NCI-H2029 (cell line): ENCODE data around the gene CACNA2D3.

Source experiments
- DNase-seq: peaks from one replicate; lab custom pipeline; 2025; lab: John Stamatoyannopoulos, UW

Gene CACNA2D3

GRCh38 chr3:54917862-54918261, 795.5 kb downstream of the CACNA2D3 start:
- DNase-seq = no peak

DNA sequence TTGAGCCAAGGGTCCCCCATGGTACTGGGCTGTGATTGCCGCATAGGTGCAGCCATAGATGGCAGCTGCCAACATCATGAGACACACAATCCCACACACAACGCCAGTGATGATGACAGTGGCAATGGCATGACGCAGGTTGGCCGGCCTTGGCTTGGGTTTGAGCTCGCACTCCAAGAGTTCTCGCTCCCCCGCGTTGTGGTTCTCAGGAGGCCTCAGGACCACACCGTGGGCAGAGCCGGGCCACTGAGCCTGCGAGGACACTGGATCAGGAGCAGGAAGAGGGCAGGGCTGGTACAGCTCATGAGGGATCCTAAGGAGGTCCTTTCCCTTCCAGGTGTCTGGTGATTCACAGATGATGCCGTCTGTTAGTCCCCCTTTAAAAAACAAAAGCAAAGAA, 796.2 kb downstream of the CACNA2D3 start:
- DNase-seq = no peak

DNA sequence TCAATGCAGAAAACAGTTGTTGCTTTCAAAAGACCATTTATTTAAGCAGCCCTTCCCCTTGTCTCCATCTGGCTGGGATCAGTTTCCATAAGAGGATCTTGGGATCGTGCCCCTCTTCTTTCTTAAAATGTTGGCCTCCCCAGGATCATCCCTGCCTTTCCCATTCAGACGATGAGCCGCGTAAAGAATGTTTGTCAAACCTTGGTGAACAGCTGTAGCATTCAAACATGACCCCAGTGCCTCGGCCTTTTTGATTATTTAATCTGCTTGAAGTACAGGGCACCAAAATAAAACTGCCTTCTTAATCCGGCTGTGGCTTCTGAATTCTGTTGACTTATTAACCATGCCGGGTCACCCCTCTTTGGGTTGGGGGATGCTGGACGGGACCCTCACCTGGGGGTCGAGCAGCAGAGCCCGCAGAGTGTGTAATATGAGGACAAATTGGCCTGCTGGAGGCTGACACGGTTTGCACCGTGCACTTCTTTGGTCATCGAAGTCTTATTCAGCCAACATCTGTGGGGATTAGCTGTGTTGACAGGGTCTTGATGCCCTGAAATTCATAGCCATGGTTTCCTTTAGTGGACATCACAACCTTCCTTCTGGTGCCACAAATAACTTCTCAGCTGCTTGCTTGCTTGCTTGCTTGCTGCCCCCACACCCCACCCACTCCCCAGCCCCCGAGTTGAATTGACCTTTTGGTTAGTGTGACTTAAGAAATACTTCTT, 805.9 kb downstream of the CACNA2D3 start, which contains the start of gene LRTM1:
TSS of gene LRTM1 (minus strand) at position 14 of the 725 bp plus-strand sequence. CDS start 148 bp downstream, outside the sequence.
- no peak for DNase-seq

GRCh38 chr3:54931182-54931581, 808.8 kb downstream of the CACNA2D3 start:
- DNase-seq = no peak

DNA sequence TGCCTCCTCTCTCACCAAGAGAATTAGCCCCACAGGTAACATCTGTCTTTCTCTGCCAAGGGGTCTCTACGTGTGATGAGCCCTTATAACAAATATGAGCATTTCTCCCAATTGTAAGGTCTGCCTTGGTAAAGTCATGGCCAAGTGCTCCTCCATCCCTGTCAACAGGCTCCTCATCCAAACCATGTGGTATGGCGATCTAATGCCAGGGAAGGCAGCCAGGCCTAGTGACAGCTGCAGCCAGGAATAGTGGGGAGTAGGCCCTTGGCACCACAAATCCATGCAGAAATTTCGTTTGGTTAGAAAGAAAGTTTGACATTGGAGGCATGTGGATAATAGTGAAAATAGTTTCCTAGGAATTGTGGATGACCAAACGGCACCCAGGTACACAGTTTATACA, 810.3 kb downstream of the CACNA2D3 start:
- no peak for DNase-seq

DNA sequence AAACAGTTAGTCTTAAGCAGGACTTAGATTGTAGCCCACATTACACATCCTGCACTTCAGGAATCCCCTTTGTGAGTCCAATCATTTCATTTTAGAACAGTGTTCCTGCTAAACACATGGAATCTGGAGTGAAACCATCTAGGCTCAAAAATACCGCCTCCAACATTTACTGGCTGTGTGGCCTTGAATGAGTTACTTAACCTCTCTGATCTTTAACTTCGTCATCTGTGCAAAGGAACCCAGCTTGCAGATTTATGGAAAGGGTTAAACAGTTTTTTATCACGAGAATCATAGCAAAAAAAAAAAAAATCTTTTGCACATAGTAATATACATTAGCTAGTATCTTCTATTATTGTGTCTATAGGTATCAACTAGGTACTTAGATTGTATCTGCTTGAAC, 813.5 kb downstream of the CACNA2D3 start:
- DNase-seq = no peak

- no peak for DNase-seq
These were observed 814.2 kb downstream of the CACNA2D3 start for GRCh38 chr3:54936561-54936960.

GRCh38 chr3:54939557-54940300, 817.4 kb downstream of the CACNA2D3 start:
- DNase-seq = no peak

GRCh38 chr3:54940971-54941370, 818.6 kb downstream of the CACNA2D3 start:
- no peak for DNase-seq

DNA sequence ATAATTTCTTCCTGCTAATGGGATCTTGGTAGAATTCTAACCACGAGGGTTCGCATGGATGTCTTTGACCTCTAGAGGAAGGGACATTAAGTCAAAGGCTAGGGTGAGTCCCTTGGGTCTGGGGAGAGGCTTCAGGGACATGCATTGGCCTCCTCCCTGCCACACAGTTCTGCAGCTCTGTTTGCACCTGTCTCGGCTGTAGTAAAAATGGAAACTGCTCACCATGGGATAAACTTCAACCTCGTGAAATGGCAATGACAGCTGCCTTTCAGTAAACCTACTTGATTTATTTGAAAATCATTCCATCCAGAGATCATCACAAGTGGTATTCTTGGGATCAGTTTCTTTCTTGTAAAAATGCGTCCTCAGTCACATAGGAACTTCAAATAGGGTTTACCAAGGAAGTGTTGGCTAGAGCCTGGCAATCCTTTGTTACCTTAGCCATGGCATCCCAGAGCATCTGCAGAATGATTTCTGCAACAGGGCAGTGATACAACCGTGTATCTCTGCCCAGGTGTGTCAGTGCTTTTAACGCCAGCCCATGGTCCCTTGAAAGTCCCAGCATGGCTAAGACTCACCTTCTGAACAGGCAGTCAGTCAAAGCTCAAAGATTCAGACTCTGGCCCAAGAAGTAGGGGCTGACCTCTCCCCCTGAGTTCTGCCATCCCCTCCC, 819.5 kb downstream of the CACNA2D3 start:
- no peak for DNase-seq

- DNase-seq = no peak
These were observed 827.2 kb downstream of the CACNA2D3 start for GRCh38 chr3:54949491-54950044.

DNA sequence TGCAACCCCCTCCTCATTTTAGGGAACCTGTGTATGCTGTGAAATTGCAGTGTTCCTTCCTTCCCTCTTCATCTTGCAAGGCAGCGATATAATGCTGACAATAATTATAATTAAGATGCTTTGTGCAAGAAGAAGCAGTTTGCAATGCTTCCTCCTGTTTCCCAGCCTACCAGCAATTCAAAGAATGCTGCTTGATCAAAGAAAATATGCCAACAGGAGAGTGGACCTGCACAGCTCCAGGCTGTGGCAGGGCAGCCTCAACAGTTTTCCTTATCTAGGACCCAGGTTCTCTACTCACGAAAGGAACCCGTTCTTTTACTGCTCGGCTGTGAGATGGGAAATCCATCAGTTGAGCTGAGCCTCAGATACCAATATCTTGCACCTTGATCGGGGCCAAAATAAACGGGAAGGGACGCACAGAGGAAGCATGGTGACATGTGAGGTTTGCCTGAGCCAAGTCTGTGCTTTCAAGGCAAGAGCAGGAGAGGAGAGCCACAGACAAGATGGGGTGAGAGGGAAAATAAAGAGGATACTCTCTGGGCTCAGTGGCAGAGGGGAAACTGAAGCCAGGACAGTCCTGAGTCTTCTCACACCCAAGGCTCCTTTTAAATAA, 828.1 kb downstream of the CACNA2D3 start:
- DNase-seq = no peak

DNA sequence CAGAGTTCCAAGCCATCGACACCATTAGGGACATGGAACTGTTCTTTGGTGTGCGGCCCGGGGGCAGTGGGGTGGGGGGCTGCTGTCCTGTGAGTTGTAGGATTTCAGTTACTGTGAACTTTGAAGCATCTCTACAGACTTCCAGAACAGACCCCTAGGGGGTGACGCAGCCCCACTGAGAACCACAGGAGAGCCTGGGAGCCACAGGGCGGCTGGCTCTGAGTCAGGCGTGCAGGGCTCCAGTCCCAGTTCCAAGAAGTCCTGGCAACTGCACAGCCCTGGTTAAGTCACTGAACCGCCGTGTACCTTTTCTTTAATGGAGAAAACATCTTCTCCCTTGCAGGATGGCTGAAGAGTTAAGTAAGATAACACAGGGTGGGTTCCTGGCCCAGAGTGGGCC, 829.1 kb downstream of the CACNA2D3 start:
- DNase-seq = no peak

DNA sequence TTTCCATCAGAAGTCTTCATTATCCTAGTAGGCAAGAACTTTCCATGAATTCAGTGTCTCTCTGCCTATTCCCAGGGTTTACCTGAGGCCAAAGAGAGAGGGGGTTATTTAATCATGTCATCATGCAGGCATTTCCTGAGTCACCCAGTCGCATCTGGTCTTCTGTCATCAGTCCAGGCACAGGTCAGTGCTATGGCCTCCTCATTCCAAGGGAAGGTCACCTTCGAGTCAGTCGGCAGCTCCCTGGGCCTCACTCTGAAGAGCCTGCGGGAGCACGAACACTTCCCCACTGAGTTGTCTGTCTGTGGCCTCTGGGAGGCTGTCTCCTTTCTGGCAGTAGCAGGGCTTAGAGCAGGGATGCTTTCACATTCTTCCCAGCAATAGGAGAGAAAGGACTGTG, 831.7 kb downstream of the CACNA2D3 start:
- DNase-seq = no peak

DNA sequence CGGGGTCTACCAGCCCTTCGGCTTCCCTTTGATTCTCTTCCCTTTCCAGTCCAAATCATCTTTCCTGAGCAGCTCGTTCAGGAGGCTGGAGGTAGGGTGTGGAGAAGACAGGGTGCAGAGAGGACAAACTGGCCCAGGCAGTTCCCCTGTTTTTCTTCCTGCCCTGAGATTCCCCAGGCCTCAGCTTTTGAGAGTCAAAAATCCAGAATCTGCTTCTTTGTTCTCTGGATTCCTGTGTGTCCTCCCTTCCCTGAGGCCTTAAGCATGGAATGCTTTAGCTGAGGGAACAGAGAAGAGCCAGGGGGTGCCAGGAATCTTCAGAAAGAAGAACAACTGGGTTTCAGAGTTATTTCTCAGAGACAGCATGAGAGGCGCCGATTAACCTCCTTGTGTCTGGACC, 832.2 kb downstream of the CACNA2D3 start:
- DNase-seq = no peak

DNA sequence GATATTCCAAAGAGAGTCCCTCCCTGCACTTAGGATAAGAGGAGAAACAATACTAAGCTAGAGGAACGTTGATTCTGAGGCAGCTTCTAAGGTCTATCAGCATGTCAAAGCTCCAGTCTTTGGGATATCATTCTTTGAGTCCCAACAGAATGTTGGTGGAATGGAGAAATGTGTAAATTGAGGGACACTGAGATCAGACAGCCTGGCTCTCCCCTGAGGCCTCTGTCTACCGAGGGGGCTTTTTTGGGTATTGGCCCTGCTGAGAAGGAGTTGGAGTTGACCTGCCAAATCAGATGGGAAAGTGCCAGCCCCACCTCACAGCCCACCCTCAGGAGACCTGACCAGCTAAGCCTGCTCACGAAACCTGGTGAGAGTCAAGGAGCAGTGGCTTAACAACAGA, 833.1 kb downstream of the CACNA2D3 start:
- DNase-seq = no peak

DNA sequence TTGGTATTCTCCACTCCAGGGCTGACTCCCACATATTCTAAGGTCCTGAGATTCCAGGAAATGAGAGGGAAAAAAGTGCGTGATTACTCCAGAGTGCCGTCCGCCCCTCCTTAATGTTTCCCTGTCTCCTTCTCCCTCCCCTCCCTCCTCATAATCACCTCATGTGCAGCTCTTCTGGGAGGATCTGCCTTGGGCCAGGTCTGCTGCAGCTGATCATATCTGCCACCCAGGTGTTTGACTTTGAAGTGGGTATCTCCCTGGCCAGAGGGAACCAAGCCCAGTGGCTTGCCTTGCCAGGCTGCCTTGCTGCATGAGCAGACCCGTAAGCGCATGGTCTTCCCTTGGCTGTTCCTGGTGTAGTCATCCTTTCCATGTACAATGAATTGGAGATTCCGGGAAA, 833.6 kb downstream of the CACNA2D3 start:
- DNase-seq = no peak

DNA sequence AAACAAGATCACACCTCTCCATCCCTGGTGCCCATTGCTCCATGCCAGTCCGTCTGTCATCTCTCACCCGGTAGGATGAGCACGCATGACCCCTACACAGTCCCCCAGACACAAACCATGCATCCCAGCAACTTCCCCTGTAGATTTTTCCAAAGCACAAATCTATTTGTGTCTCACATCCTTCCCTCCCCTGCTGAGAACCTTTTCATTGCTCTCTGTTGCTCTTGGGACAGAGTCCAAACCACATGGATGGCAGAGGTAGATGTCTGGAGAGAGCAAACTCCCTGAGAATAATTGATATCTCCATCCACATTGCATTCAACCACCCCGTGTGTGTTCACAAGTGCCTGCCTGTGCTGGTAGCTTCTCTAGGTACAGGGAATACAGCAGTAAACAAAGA, 835.4 kb downstream of the CACNA2D3 start:
- DNase-seq = no peak

- no peak for DNase-seq
These were observed 837.7 kb downstream of the CACNA2D3 start for GRCh38 chr3:54960082-54960481.

DNA sequence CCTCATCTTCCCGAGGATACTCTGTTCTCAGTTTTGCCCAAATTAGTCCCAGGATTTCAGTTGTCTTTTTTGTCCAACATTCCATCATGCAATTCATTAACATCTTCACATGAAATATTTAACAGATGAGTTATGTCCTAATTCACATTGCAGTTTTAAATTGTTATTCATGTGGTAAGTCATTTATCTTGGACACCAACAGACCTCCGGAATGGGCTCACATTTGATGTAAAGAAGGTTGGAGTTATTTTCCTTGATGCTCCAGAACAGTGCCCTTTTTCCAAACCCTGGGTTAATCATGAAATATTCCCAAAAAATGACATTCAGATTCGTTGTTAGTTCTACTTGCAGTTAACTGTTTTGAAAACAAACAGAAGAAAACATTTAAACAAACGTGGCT, 838.3 kb downstream of the CACNA2D3 start:
- no peak for DNase-seq

DNA sequence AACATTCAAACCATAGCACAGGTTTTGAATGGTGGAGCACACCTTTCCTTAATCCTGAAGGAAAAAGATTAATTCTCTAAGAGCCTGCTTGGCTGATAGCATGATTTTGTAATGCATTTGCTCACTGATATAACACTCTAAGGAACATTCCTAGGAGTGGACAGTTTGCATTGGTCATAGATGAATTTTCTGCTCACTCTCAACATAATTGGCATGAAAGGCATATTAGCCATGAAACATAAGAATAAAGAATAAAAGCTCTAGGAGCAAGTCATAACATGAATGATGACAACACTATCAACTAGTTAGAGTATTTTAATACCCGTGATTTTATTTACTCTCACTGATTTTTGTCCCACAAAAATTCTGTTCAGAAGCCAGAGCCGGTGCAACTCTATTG, 839.8 kb downstream of the CACNA2D3 start:
- no peak for DNase-seq

DNA sequence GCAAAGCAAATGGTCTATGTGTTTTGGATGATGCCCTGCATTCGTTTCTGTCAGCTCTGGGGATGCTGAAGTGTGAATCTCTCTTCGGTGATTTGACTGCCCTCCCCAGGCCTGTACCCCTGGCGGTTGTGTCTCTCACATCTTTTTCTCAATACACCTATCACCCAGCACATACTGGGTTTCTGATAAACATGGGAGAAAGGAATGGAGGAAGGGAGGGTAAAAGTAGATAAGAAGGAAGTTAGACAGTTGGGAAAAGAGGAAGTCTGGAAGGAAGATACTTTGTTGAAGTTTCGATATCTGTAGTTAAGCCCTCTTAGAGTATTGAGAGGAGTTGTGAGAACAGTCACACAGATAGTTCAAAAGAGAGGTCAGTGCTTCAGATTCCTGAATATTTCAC, 841.3 kb downstream of the CACNA2D3 start:
- no peak for DNase-seq
